Measurements from ENCODE around the gene PPP2R5D. TPM values are rescaled to one million over a fixed set of nuclear protein-coding genes. Genes with fewer than 3 reads are reported as not detected.
A peak's percentile ranks its signal among the peaks of the same experiment; 100 is the strongest.

PPP2R5D gene
- total and polyA plus RNA-seq, 9 of the 15 experiments (the other 6 are each of a cell fraction or from before 2014, with no cell fraction given) = 1.3 to 96.1 (median 38.4) TPM

- TF ChIP-seq TFAM (CRISPR knock-in tag; conservative IDR thresholded peaks at IDR 0.05) (no peak), GABPB2 (CRISPR knock-in tag; conservative IDR thresholded peaks at IDR 0.05) (no peak), LEF1 (IDR thresholded peaks at IDR 0.05) (no peak), ZNF41 (CRISPR knock-in tag; conservative IDR thresholded peaks at IDR 0.05) (no peak), HMGXB4 (CRISPR knock-in tag; IDR thresholded peaks at IDR 0.05) (peak; percentile 81), POLR3G (IDR thresholded peaks at IDR 0.05; ENCODE audit: extremely low read depth, insufficient read length, insufficient replicate concordance) (no peak), ILK (tag; IDR thresholded peaks at IDR 0.05; ENCODE audit: borderline replicate concordance, low read depth) (no peak), GTF2E2 (tag; IDR thresholded peaks at IDR 0.05) (peak; percentile 67; the same call in 1 of the 2 replicates), RERE (CRISPR knock-in tag; IDR thresholded peaks at IDR 0.05; ENCODE audit: borderline replicate concordance) (no peak), ZNF444 (CRISPR knock-in tag; IDR thresholded peaks at IDR 0.05) (no peak), ZNF589 (CRISPR knock-in tag; IDR thresholded peaks at IDR 0.05; ENCODE audit: low read depth) (no peak), POLR2A (conservative IDR thresholded peaks at IDR 0.05) (peak; percentile 97), HEY1 (CRISPR knock-in tag; IDR thresholded peaks at IDR 0.05; ENCODE audit: borderline replicate concordance) (no peak), MTA1 (IDR thresholded peaks at IDR 0.05; ENCODE audit: borderline replicate concordance) (peak; percentile 100), ILF3 (IDR thresholded peaks at IDR 0.05; ENCODE audit: borderline replicate concordance) (no peak), ESRRA (IDR thresholded peaks at IDR 0.05; ENCODE audit: borderline replicate concordance, low read depth) (peak; percentile 88), ZNF354B (CRISPR knock-in tag; IDR thresholded peaks at IDR 0.05) (no peak)
These were observed 75.0 kb downstream of the PPP2R5D start, which contains the start of the genes KLC4 and MRPL2 (continued) for GRCh38 chr6:43059168-43060033.

All from K562 (cell line).